GM12891 (cell line): Measurements from ENCODE around the gene CD46.
A peak's percentile ranks its signal among the peaks of the same experiment; 100 is the strongest.
"Not testable (repeated sequence)": the region's sequence is repeated elsewhere in the genome, so short reads cannot be mapped to it uniquely, and the experiment has no call there.

Experiments used
- DNase-seq: peaks from one replicate; pipeline ENCODE4 v3.0.0; 2011; ENCODE audit warnings: low spot score; ENCODE audit not compliant: insufficient read length
- FAIRE-seq: peaks from 2 replicates; lab custom pipeline; 2011; peaks lifted over from hg19 to GRCh38; lab: Jason Lieb, UNC
- PAX5 ChIP-seq: IDR thresholded peaks from 2 replicates; pipeline ENCODE4 v1.6.1; 2011; ENCODE audit warnings: low read length, moderate library complexity, mild to moderate bottlenecking; ENCODE audit not compliant: insufficient read depth, severe bottlenecking
- POLR2A ChIP-seq: IDR thresholded peaks from 2 replicates; pipeline ENCODE4 v1.6.1; 2011; ENCODE audit warnings: low read depth, low read length, control low read depth
- POLR2AphosphoS5 ChIP-seq: IDR thresholded peaks from 2 replicates; pipeline ENCODE4 v1.6.1; 2011; ENCODE audit warnings: low read depth, low read length, control low read depth
- POU2F2 ChIP-seq: IDR thresholded peaks from 2 replicates; pipeline ENCODE4 v1.6.1; 2011; ENCODE audit warnings: low read depth, mild to moderate bottlenecking, control low read depth, low read length, moderate library complexity
- SPI1 ChIP-seq: IDR thresholded peaks from 2 replicates; pipeline ENCODE4 v1.6.1; 2011; ENCODE audit warnings: low read depth, low read length, control low read depth
- TAF1 ChIP-seq: IDR thresholded peaks from 2 replicates; pipeline ENCODE4 v1.6.1; 2011; ENCODE audit warnings: low read depth, low read length, control low read depth

CD46 gene

DNA sequence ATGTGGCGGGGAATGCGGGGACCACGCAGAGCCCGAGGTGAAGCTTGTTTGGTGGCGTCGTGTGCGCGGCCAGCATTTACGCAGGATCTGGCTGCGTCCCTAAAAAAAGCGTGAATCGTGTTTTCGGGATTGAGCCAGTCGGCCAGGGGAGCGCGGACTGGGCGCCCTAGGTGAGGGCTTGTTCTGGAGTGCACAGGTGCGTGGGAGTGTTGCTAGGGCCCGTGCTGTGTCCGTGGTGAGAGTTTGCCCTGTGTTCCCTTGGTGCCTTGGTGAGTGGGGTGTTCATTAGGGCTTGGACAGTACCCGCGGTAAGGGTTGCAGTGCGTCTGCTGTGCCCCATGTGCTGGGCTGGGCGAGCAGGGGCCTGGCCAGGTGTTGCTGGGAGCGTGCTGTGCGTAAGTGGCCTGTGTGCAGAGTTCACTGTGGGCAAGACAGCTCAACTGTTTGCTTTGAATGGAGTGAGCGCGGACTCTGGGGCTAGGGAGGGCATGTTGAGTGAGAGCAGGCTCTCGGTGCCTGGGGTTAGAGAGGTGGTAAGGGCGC, 673 bp downstream of the CD46 start:
- DNase-seq (peak; percentile 16), FAIRE-seq (peak; percentile 80)
- no peak for TF ChIP-seq POLR2AphosphoS5
- TF ChIP-seq SPI1: no peak
- TF ChIP-seq PAX5: no peak
- no peak for TF ChIP-seq POU2F2
- TF ChIP-seq TAF1: no peak
- no peak for TF ChIP-seq POLR2A

DNA sequence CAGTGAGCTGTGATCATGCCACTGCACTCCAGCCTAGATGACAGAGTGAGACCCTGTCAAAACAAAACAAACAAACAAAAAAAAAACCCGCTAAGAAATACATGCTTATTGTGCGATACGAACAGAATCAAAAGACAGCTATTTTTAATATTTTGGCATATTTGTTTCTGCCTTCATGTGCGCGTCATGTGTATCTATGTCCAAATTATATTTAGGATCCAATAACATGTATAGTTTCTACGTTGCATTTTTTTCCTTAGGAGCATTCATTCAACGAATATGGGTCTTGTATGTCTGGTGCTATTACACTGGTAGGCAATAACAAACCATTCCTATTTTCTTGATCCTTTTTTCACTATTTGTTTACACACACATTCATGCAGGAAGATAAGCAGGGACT, 1.8 kb downstream of the CD46 start:
- TF ChIP-seq POU2F2 (no peak), POLR2AphosphoS5 (no peak), SPI1 (no peak), POLR2A (no peak), PAX5 (no peak), TAF1 (no peak)
- no peak for DNase-seq
- FAIRE-seq: no peak

DNA sequence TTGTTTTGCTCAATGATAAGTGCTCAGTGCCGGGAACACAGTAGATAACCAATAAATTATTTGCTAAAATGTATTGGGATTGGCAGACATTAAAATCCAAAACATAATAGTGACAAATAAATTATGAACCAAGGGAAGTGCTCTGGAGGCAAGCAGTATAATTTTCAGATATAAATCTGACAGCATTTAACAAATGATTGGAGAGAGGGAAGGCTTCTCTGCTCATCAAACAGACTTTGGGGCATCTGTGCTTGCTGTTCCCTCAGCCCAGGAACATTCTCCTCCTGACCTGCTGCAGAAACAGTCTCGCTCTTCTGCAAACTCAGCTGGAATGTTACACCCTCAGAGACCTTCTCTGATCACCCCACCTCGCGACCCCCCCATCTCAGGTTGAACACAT, 2.2 kb downstream of the CD46 start:
- FAIRE-seq: no peak
- no peak for DNase-seq
- no peak for TF ChIP-seq POU2F2
- TF ChIP-seq POLR2A: no peak
- TF ChIP-seq PAX5: no peak

DNA sequence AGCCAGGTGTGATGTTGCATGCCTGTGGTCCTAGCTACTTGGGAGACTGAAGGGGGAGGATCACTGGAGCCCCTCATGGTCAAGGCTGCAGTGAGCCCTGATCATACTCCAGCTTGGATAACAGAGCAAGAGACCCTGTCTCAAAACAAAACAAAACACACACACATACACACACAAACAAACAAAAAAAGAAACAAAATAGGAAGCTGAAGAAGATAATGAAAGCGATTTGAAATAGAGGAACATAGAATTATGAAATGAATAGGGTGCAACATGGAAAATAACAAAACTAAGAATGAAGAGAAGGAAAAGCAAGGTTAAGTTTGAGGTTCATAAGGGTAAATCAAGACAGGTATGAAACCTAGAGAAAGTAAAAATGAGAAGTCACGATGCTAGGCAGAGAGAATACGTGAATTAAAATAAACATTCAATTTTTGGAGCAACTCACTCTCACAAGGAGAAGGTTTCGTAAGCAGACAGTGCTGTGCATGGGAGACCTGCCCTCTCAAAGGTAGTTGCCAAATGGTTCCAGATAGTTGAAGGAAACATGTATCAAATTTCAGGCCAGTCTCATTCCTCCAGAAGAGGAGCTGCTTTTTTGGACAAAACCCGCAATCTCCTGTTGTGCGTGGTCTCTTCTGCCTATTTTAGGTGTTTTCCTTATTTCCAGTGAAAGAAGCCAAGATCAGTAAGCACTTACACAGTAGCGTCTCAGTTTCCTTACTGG, 3.3 kb downstream of the CD46 start:
- FAIRE-seq: no peak
- DNase-seq: no peak

DNA sequence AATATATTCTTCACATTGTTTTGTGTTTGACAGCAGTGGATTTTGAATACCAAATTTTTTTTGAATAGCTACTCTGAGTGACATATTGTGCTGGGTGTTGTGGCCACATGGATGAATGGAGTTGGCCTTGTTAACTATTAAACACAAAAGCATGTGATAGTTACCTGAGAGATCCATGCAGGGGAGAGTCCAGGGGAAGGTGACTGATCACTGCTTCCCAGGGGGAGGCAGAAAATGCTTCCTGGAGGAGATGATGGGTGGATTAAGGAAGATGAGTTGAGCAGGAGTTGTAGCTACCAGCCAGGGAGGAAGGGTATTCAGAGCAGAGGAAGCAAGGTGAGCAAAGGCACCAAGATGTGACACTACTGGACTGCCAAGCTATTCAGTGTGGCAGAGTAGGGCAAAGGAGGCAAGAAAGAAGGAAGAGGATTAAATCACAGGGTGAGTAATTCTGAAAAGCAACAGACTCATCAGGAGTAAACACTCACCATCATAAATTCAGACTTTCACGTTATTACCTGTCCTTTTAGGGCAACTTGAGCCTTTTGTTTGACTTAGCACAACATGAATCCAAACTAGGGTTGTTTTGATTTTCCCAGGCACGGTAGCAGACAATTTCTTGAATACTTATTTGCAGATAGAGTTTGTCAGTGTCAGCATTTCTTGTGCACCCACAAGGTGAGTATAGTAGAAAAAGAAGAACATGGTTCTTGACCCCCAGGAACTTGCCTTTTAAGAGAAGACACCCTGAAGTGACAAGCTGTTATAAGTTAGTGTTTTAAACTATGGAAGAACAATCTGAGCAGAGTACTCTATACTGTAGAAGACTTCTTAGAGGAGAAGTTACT, 4.2 kb downstream of the CD46 start:
- FAIRE-seq: peak; percentile 9

More for the DNA sequence above, 3.3 kb downstream of the CD46 start:
- TF ChIP-seq POLR2A: no peak
- TF ChIP-seq SPI1: no peak
- TF ChIP-seq POLR2AphosphoS5: no peak
- TF ChIP-seq POU2F2: no peak
- no peak for TF ChIP-seq TAF1
- TF ChIP-seq PAX5: no peak

DNA sequence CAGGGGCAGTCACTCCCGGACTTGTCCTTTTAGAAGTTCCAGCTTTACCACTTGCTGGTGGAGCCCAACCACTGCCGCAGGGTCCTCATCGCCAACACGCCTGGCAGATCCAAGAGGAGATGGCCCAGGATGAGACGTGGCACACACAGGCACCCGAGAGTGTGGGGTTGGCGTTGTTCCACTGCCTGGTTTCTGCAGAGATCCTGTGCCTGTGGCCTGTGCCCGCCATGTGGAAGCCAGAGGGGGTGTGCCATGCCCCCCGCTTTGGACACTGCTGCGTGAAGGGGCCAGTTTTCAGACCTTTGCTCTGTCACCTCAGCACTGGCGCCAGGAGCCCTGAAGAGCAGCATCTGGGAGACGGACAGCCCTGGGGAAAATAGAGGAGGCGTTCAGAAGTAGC, 10.8 kb downstream of the CD46 start:
- FAIRE-seq: no peak
- no peak for TF ChIP-seq POLR2A
- DNase-seq: no peak

More for the DNA sequence above, 4.2 kb downstream of the CD46 start:
- DNase-seq: no peak
- no peak for TF ChIP-seq POLR2AphosphoS5
- 0 out of 2 replicates have a peak, but pooled peaks have one; percentile 3 for TF ChIP-seq SPI1

DNA sequence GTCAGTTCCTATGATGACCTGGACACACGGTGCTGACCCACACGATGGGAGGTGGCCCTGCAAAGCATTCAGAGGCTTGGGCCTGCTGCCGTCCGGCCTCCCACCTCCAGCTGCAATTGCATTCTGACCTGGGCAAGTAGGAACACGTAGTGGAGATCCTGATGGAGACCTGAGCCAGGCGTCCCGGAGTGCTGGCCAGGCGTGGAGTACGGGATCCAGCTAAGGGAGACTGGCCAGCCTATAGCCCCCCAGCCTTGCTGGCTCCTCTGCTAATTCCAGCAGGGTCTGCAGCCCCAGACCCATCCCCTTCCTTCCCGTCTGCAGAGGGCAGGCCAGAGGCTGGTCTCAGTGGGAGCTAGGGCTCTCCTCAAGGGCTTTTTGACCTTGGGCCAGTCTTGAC, 11.2 kb downstream of the CD46 start:
- no peak for TF ChIP-seq POLR2A
- no peak for TF ChIP-seq PAX5
- TF ChIP-seq TAF1: no peak
- TF ChIP-seq POLR2AphosphoS5: no peak
- TF ChIP-seq POU2F2: no peak
- no peak for TF ChIP-seq SPI1
- DNase-seq (no peak), FAIRE-seq (no peak)

DNA sequence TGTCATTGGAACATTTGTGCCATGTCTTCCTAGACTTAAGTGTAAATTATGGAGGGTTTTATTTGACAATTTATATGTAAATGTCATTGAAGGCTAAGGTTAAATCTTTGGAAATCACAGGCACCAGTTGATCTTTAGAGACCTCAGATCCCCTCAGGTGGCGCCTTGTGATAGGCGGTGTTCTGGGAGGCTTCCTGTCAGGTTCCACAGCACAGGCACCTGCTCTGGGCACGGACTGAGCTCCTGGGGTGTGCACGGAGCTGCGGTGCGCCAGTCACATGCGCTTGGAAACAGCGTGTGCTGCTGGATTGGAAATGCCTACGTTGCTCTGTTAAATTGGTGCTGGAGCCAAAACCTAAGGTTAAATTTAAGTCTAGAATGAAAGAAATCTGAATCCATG, 12.1 kb downstream of the CD46 start:
- no peak for TF ChIP-seq POLR2A
- DNase-seq (no peak), FAIRE-seq (no peak)

DNA sequence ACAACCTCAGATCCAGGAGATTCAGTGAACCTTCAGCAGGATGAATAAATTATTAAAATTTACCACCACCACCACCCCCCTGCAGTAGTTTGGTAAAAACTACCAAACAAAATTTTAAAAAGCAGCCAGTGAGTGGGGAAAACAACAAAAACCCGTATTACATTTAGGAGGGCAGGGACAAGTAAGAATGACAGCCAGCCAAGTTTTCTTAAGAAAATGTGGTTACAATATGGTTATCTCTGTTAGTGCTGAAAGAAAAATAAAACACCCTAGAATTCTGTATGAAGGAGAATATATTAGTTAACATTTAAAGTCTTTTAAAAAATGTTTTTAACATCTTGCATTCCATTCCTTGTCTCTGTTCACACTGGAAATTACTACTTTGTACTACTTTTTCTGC, 14.7 kb downstream of the CD46 start:
- DNase-seq: no peak
- no peak for FAIRE-seq
- TF ChIP-seq POU2F2 (no peak), TAF1 (no peak), POLR2AphosphoS5 (no peak), POLR2A (no peak), SPI1 (no peak), PAX5 (no peak)

DNA sequence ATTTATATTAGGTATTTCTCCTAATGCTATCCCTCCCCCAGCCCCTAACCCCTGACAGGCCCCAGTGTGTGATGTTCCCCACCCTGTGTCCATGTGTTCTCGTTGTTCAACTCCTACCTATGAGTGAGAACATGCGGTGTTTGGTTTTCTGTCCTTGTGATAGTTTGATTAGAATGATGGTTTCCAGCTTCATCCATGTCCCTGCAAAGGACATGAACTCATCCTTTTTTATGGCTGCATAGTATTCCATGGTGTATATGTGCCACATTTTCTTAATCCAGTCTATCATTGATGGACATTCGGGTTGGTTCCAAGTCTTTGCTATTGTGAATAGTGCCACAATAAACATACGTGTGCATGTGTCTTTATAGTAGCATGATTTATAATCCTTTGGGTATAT, 18.7 kb downstream of the CD46 start:
- DNase-seq, FAIRE-seq: not testable (repeated sequence)

DNA sequence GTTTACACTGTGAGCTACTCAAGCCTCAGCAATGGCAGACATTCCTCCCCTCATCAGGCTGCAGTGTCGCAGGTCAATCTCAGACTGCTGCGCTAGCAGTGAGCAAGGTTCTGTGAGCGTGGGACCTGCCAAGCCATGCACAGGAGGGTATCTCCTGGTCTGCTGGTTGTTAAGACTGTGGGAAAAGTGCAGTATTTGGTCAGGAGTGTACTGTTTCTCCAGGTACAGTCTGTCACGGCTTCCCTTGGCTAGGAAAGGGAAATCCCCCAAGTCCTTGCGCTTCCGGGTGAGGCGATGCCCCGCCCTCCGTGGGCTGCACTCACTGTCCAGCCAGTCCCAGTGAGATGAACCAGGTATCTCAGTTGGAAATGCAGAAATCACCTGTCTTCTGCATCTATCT, 24.2 kb downstream of the CD46 start:
- not testable (repeated sequence) for FAIRE-seq, DNase-seq

DNA sequence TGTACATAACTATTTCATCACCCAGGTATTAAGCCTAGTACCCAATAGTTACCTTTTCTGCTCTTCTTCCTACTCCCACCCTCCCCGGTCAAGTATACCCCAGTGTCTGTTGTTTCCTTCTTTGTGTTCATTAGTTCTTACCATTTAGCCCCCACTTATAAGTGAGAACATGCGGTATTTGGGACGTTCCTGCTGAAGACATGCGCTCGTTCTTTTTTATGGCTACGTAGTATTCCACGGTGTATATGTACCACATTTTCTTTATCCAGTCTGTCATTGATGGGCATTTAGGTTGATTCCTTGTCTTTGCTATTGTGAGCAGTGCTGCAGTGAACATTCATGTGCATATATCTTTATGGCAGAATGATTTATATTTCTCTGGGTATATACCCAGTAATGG, 25.6 kb downstream of the CD46 start:
- not testable (repeated sequence) for FAIRE-seq, DNase-seq
